Left ventricle myocardium inferior (tissue), 1 donor: ENCODE measurements around the gene CCDC78. TPM values are rescaled to one million over a fixed set of nuclear protein-coding genes. Genes with fewer than 3 reads are reported as not detected.

ENCODE experiments used
- DNase-seq: peaks from one replicate; pipeline ENCODE4 v3.0.0-alpha.2; 2020
- H3K27ac ChIP-seq: fragments of 200-600 bp; replicated peaks from 2 replicates; pipeline ENCODE4 v1.8.0; 2021
- H3K27me3 ChIP-seq: fragments of 200-600 bp; 2 replicates; pipeline ENCODE4 v1.8.0; 2021; ENCODE audit warnings: low read depth
- H3K36me3 ChIP-seq: fragments of 200-600 bp; 2 replicates; pipeline ENCODE4 v1.8.0; 2021
- H3K4me1 ChIP-seq: fragments of 200-600 bp; 2 replicates; pipeline ENCODE4 v1.8.0; 2021
- H3K4me3 ChIP-seq: fragments of 200-600 bp; 2 replicates; pipeline ENCODE4 v1.8.0; 2021; ENCODE audit warnings: mild to moderate bottlenecking, moderate library complexity
- H3K9me3 ChIP-seq: fragments of 200-600 bp; replicated peaks from 2 replicates; pipeline ENCODE4 v1.8.0; 2021
- intact Hi-C: fragments of 100-400 bp; cut with micrococcal nuclease; formaldehyde crosslinking; loops from one replicate; pipeline ENCODE4 v1.11.0; 2022
- total RNA-seq: library from RNA; stranded (reverse); fragmentation: NEBNext Ultra II Directional; extraction: Animal tissue kit (Norgen Biotek cat#: 25700); gene quantifications from one replicate; pipeline ENCODE4 v1.2.1, GENCODE V29; 2021
- TF ChIP-seq, protein P1 (sequence below): fragments of 200-600 bp; IDR thresholded peaks from 2 replicates; pipeline ENCODE4 v1.8.0; 2021; ENCODE audit warnings: antibody characterized with exemption, mild to moderate bottlenecking, borderline replicate concordance
- donor health status: DM: no; HTN: yes; CAD: no; lungs with severe emphysema.

The CCDC78 gene
- total RNA-seq, 1 donor from 2014 or later: 0.49 TPM

- intact Hi-C loops: no loop called here
- TF ChIP-seq, protein P1, sequence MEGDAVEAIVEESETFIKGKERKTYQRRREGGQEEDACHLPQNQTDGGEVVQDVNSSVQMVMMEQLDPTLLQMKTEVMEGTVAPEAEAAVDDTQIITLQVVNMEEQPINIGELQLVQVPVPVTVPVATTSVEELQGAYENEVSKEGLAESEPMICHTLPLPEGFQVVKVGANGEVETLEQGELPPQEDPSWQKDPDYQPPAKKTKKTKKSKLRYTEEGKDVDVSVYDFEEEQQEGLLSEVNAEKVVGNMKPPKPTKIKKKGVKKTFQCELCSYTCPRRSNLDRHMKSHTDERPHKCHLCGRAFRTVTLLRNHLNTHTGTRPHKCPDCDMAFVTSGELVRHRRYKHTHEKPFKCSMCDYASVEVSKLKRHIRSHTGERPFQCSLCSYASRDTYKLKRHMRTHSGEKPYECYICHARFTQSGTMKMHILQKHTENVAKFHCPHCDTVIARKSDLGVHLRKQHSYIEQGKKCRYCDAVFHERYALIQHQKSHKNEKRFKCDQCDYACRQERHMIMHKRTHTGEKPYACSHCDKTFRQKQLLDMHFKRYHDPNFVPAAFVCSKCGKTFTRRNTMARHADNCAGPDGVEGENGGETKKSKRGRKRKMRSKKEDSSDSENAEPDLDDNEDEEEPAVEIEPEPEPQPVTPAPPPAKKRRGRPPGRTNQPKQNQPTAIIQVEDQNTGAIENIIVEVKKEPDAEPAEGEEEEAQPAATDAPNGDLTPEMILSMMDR: no peak
- no peak overlapping the region for H3K4me3 ChIP-seq
- no peak for DNase-seq
- H3K36me3 ChIP-seq: no peaks in the 10 kb centered on the region
- H3K4me1 ChIP-seq: no peaks in the 10 kb centered on the region
- H3K27ac ChIP-seq: no peak overlapping the region
- peaks cover 43% of the 10 kb centered on the region for H3K27me3 ChIP-seq
- H3K9me3 ChIP-seq: no peaks in the 10 kb centered on the region
Observed at GRCh38 chr16:769934-770333, 43.7 kb upstream of the CCDC78 start.

DNA sequence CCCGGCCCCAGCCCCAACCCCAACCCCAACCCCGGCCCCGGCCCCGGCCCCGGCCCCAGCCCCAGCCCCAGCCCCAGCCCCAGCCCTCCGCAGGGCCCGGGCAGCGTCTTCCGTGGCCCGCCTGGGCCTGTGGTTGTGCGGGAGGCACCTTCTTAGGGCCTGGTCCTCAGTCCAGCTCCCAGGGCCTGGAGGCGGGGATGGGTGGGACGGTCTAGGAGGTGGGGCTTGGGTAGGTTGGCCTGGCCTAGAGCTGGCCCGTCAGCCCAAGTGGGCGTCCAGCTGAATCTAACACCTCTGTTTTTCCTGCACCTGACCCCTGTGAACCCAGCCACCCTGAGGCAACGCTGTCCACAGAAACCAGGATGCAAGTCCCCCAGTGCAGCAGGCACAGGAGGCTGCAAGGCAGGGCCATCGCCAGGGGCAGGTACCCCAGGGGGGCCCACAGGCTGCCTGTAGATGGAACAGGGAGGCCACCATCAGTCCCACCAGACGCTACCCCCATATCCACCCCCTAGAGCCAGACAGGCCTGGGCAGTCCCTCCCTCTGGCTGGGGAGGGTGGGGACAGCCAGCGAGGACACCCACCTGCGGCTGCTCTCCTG is 43.0 kb upstream of the CCDC78 start:
- intact Hi-C loops: no loop called here
- no peaks in the 10 kb centered on the region for H3K36me3 ChIP-seq
- no peak for DNase-seq
- no peak overlapping the region for H3K27ac ChIP-seq
- TF ChIP-seq, protein P1: no peak
- H3K27me3 ChIP-seq: peaks cover 43% of the 10 kb centered on the region
- H3K4me1 ChIP-seq: no peaks in the 10 kb centered on the region
- no peaks in the 10 kb centered on the region for H3K9me3 ChIP-seq
- no peak overlapping the region for H3K4me3 ChIP-seq

DNA sequence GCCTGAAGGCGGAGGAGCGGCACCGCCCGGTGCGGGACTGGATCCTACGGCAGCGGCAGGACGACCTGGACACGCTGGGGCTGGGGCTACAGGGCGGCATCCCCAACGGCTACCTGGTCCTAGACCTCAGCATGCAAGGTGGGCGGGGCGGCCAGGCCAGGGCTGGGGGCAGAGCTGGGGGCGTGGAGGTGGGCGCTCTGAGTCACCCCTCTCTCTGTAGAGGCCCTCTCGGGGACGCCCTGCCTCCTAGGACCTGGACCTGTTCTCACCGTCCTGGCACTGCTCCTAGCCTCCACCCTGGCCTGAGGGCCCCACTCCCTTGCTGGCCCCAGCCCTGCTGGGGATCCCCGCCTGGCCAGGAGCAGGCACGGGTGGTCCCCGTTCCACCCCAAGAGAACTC is 42.2 kb upstream of the CCDC78 start:
- no peak overlapping the region for H3K4me3 ChIP-seq
- DNase-seq: no peak
- intact Hi-C loops: no loop called here
- TF ChIP-seq, protein P1: no peak
- no peaks in the 10 kb centered on the region for H3K36me3 ChIP-seq
- no peak overlapping the region for H3K27ac ChIP-seq
- H3K9me3 ChIP-seq: no peaks in the 10 kb centered on the region
- no peaks in the 10 kb centered on the region for H3K4me1 ChIP-seq
- peaks cover 45% of the 10 kb centered on the region for H3K27me3 ChIP-seq

GRCh38 chr16:767743-768235 is 41.5 kb upstream of the CCDC78 start:
- DNase-seq: no peak
- Histone ChIP-seq H3K4me3 (no peak overlapping the region), H3K27me3 (peaks cover 51% of the 10 kb centered on the region), H3K36me3 (no peaks in the 10 kb centered on the region), H3K9me3 (no peaks in the 10 kb centered on the region), H3K27ac (no peak overlapping the region), H3K4me1 (no peaks in the 10 kb centered on the region)
- TF ChIP-seq, protein P1: no peak
- intact Hi-C loops: no loop called here

DNA sequence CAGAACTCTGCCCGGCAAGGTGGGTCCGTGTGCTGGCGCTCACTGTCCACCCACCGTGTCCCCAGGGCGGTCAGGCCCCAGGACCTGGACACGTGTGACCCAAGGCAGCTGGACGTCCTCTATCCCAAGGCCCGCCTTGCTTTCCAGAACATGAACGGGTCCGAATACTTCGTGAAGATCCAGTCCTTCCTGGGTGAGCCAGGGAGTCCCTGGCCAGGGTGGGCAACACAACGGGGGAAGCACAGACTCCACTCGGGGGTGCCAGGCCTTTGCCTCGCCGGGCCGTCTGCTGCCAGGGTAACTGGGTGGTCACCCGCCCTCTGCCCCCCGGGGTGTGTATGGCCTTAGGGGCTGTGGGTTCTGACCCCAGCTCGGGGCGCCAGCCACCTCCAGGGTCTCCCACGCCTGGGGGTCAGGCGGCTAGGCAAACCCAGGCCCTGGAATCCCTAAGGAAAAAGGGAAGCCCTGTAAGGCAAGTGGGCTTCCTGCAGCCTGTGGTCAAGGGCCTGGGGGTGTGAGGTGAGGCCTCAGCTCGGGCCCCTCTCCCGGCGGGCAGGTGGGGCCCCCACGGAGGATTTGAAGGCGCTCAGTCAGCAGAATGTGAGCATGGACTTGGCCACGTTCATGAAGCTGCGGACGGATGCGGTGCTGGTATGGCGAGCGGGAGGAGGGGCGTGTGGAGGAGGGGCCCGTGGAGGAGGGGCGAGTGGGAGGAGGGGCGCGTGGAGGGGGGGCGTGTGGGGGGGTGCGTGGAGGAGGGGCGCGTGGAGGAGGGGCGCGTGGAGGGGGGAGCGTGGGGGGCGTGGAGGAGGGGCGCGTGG is 40.8 kb upstream of the CCDC78 start:
- H3K27ac ChIP-seq: no peak overlapping the region
- H3K9me3 ChIP-seq: no peaks in the 10 kb centered on the region
- no peak for DNase-seq
- H3K36me3 ChIP-seq: no peaks in the 10 kb centered on the region
- intact Hi-C loops: no loop called here
- no peaks in the 10 kb centered on the region for H3K4me1 ChIP-seq
- TF ChIP-seq, protein P1: no peak
- no peak overlapping the region for H3K4me3 ChIP-seq
- H3K27me3 ChIP-seq: peaks cover 58% of the 10 kb centered on the region
